GM12872 (cell line): ENCODE results near the gene PRKAG2.

Experiments
- TF ChIP-seq, protein P1 (sequence below): IDR thresholded peaks from 3 replicates; pipeline ENCODE4 v1.5.1; 2011; ENCODE audit warnings: low read depth, mild to moderate bottlenecking, low read length, moderate library complexity; ENCODE audit not compliant: insufficient read depth

Gene PRKAG2

DNA sequence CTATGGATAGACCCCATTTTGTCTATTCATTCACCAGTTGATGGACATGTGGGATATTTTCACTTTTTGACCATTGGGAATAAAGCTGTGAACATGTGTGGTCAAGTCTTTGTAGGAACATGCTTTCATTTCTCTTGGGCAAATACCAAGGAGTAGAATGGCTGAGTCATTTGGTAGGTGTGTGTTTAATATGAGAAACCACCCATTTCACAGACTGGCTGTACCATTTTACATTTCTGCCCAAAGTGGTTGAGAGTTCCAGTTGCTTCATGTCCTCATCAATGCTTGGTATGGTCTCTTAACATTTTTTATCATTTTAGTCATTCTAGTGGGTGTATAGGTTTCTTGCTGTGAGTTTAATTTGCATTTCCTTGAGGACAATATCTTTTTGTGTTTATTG is 232.4 kb downstream of the PRKAG2 start:
- TF ChIP-seq, protein P1, sequence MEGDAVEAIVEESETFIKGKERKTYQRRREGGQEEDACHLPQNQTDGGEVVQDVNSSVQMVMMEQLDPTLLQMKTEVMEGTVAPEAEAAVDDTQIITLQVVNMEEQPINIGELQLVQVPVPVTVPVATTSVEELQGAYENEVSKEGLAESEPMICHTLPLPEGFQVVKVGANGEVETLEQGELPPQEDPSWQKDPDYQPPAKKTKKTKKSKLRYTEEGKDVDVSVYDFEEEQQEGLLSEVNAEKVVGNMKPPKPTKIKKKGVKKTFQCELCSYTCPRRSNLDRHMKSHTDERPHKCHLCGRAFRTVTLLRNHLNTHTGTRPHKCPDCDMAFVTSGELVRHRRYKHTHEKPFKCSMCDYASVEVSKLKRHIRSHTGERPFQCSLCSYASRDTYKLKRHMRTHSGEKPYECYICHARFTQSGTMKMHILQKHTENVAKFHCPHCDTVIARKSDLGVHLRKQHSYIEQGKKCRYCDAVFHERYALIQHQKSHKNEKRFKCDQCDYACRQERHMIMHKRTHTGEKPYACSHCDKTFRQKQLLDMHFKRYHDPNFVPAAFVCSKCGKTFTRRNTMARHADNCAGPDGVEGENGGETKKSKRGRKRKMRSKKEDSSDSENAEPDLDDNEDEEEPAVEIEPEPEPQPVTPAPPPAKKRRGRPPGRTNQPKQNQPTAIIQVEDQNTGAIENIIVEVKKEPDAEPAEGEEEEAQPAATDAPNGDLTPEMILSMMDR = no peak

DNA sequence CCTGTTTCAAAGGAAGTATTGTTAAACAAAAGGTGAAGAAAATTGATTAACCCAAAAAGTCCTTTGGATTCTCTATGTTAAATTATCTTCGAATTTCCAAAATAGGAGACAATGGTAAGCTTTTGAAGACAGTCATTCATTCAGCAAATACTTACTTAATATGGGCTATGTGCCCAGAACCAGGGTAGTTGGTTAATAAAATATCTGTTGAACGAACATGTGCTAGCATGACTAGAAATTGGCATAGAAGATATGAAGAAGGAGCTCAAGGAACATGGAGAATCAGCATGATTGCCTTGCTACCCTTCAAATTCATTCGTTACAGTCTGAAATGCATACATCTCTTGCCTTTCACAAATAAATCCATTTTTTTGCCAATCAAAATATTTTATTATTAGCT is 234.2 kb downstream of the PRKAG2 start:
- TF ChIP-seq, protein P1 = no peak

DNA sequence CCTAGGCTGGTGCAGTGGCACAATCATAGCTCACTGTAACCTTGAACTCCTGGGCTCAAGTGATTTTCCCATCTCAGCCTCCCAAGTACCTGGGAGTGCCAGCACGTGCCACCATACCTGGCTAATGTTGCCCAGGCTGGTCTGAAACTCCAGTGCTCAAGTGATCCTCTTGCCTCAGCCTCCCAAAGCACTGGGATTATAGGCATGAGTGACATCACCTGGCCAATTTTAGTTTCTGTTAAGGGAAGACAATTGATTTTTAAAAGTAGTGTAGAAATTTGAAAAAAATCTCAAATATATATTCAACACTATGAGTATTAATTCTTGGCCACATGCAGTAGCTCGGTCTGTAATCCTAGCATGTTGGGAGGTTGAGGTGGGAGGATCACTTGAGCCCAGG is 235.3 kb downstream of the PRKAG2 start:
- TF ChIP-seq, protein P1 = no peak

DNA sequence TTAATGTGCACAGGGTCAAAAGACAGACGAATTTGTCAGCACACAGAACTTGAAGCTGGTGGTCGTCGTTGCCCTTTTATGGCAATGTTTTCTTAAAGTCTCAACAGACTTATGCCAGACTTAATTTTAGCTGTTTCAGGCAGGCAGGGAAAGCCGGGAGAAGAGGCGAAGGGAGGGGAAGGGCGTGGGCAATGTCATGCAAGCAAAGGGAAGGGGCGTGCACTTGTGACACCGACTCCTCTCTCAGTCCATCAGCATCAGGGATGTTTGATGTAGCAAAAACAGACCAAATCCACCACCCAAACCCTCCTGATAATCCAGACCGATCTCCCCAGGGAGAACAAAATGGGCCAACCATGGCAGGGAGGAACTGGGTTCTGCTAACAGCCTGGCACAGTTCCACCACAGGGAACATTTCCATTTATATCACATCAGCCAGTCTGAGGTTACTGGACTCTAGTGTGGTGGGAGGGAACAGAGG is 239.1 kb downstream of the PRKAG2 start:
- TF ChIP-seq, protein P1 = no peak

DNA sequence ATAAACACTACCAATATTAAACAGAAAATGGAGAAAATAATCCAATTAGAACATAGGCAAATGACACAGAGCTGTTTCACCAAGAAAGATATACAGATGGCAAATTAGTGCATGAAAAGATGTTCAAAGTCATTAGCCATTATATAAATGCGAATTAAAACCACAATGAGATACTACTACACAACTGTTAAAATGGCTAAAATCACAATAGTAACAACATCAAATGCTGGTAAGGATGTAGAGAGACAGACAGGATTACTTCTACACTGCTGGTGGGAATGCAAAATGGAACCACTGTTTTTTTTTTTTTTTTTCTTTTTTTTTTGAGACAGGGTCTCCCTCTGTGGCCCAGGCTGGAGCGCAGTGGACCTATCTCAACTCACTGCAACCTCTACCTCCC is 242.3 kb downstream of the PRKAG2 start:
- TF ChIP-seq, protein P1 = no peak

DNA sequence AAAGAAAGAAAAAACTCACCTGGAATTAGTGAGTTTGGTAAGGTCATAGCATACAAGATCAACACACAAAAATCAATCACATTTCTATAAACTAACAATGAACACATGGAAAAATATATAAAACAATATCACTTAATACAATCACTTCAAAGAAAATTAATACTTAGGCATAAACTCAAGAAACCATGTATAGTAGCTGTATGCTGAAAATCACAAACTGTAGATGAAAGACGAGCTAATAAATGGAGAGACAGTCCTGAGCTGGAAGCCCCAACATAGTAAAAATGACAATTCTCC is 243.5 kb downstream of the PRKAG2 start:
- TF ChIP-seq, protein P1 = no peak

DNA sequence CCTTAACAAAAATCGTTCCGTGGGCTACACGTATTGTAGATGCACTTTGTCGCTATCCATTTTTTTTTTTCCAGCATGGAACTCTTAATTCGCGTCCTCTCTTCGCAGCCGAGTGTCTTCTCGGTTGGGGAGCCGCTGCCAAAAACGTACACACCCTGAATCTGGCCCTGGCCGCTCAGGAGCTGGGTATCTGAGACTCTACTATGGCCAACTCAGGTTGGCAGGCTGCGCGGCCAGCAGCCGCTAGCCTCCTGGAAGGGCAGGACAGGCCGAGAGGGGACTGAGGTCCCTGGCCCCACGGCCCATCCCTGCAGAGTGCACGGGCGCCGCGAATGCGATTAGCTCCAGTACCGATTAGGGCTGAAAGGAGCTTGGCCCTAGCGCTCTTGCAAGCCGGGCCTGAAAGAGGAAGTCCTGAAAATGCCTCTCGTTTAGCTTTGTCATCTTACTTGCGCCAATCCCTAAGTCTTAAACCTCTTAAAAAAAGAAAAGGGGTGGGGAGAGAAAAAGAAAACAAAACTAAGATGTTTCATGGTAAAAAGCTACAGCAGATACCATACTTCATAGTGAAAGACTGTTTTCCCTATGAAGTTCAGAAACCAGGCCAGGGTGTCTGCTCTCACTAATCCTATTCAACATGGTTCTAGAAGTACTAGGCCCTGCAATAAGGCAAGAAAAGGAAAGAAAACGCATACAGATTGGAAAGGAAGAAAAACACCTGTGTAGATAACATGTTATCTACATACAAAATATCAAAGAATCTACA is 244.0 kb downstream of the PRKAG2 start:
- TF ChIP-seq, protein P1 = no peak
